Measurements from ENCODE around the gene MTCH2.

DNA sequence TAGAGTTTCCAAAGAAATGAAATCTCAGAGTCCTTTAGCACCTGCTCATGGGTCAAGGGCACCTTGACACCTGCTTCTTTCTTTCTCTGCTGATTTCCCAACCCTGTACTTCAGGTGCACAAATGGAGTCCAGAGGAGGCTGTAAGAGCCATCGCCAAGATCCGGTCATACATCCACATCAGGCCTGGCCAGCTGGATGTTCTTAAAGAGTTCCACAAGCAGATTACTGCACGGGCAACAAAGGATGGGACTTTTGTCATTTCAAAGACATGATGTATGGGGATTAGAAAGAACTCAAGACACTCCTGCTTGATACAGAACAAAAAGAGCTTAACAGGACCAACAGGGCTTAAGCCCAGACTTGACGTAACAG lies 71.0 kb downstream of the MTCH2 start:
- TF ChIP-seq POLR2A (IDR thresholded peaks at IDR 0.05) (no peak), POLR2AphosphoS5 (IDR thresholded peaks at IDR 0.05) (no peak)
- TF ChIP-seq, protein P1, sequence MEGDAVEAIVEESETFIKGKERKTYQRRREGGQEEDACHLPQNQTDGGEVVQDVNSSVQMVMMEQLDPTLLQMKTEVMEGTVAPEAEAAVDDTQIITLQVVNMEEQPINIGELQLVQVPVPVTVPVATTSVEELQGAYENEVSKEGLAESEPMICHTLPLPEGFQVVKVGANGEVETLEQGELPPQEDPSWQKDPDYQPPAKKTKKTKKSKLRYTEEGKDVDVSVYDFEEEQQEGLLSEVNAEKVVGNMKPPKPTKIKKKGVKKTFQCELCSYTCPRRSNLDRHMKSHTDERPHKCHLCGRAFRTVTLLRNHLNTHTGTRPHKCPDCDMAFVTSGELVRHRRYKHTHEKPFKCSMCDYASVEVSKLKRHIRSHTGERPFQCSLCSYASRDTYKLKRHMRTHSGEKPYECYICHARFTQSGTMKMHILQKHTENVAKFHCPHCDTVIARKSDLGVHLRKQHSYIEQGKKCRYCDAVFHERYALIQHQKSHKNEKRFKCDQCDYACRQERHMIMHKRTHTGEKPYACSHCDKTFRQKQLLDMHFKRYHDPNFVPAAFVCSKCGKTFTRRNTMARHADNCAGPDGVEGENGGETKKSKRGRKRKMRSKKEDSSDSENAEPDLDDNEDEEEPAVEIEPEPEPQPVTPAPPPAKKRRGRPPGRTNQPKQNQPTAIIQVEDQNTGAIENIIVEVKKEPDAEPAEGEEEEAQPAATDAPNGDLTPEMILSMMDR (IDR thresholded peaks at IDR 0.05 in 8 of 11, conservative IDR thresholded peaks at IDR 0.05 in 3 of 11) = no peak

Data from spleen (tissue), 7 donors.